Suprapubic skin (tissue), 4 donors: Measurements from ENCODE around the gene OSBP2. TPM values are rescaled to one million over a fixed set of nuclear protein-coding genes. Genes with fewer than 3 reads are reported as not detected.

Experiments
- DNase-seq, 2 donors: peaks; one replicate each; pipeline ENCODE4 v3.0.0-alpha.2; 2019; ENCODE audit warnings: low spot score in 2 of 2
- H3K27ac ChIP-seq: fragments of 200-600 bp; sonication (generic); one replicate; pipeline ENCODE4 v1.5.1; 2019
- H3K27me3 ChIP-seq: fragments of 200-600 bp; sonication (generic); one replicate; pipeline ENCODE4 v1.5.1; 2019
- H3K36me3 ChIP-seq: fragments of 200-600 bp; sonication (generic); one replicate; pipeline ENCODE4 v1.5.1; 2019
- H3K4me1 ChIP-seq: fragments of 200-600 bp; sonication (generic); one replicate; pipeline ENCODE4 v1.5.1; 2019
- H3K4me3 ChIP-seq: fragments of 200-600 bp; sonication (generic); one replicate; pipeline ENCODE4 v1.5.1; 2019; ENCODE audit warnings: mild to moderate bottlenecking
- H3K9me3 ChIP-seq: fragments of 200-600 bp; sonication (generic); one replicate; pipeline ENCODE4 v1.5.1; 2019
- CTCF ChIP-seq, 2 donors: fragments of 200-600 bp in 1 of 2; fragments of 450-650 bp in 1 of 2; sonication (generic) in 1 of 2; IDR thresholded peaks; one replicate each; pipeline ENCODE4 v1.5.1; 2016 to 2019; ENCODE audit warnings: antibody characterized with exemption in 2 of 2, mild to moderate bottlenecking in 1 of 2, moderate library complexity in 1 of 2
- EP300 ChIP-seq: sonication (generic); formaldehyde crosslinking; IDR thresholded peaks from one replicate; pipeline ENCODE4 v1.6.1; 2017; ENCODE audit warnings: antibody characterized with exemption
- POLR2A ChIP-seq, 2 donors: fragments of 450-650 bp; IDR thresholded peaks; one replicate each; pipeline ENCODE4 v1.6.1; 2017; ENCODE audit warnings: antibody characterized with exemption in 2 of 2, mild to moderate bottlenecking in 2 of 2, moderate library complexity in 2 of 2
- POLR2AphosphoS5 ChIP-seq, 3 donors: sonication (generic); formaldehyde crosslinking; IDR thresholded peaks; one replicate each; pipeline ENCODE4 v1.6.1; 2017; ENCODE audit warnings: antibody characterized with exemption in 3 of 3
- WGBS: methylation state at CpG from one replicate; pipeline ENCODE4 v1.1.5; 2018; 5-methylcytosine and 5-hydroxymethylcytosine counted together
- total RNA-seq, 4 donors: library from RNA; depleted of rRNA; stranded (reverse); fragments of >200 nt; gene quantifications; one replicate each; pipeline ENCODE4 v1.1.0, GENCODE V29; 2016

Gene OSBP2
- total RNA-seq, 4 donors from 2014 or later: 3.9 to 11.3 (median 6.4) TPM

GRCh38 chr22:30947816-30948454 lies 253.3 kb downstream of the OSBP2 start:
- TF ChIP-seq EP300 (no peak), CTCF (IDR thresholded peaks at IDR 0.05) (peak; percentile 33 to 47)
- no peak for DNase-seq
- H3K4me1 ChIP-seq: peaks cover 39% of the 10 kb centered on the region
- H3K4me3 ChIP-seq: no peak overlapping the region
- H3K9me3 ChIP-seq: no peaks in the 10 kb centered on the region
- H3K36me3 ChIP-seq: peaks cover 51% of the 10 kb centered on the region
- no peaks in the 10 kb centered on the region for H3K27me3 ChIP-seq
- 12% methylated on average over 2 of the region's 2 CpGs for WGBS
- peak overlapping the region; percentile 64 for H3K27ac ChIP-seq

DNA sequence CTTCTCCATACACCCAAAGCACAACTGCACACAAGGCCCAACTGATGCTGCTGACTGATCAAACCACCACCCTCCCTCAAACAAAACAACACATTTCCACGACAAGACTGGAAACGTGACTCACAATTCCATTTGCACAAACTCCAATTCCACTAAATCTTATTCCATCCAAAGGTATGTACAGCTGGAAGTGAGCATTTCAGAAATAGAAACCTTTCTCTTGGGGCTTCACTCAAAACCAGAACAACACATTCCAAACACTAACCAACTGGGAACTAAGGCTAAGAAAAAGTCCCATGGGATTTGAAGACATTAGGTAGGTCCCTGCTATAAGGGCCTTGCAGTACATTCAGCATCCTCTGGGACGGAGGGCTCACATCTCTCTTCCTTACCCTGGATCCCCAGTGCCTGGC lies 254.3 kb downstream of the OSBP2 start:
- peaks cover 39% of the 10 kb centered on the region for H3K4me1 ChIP-seq
- H3K9me3 ChIP-seq: no peaks in the 10 kb centered on the region
- no peak overlapping the region for H3K4me3 ChIP-seq
- TF ChIP-seq EP300: no peak
- no peak for TF ChIP-seq POLR2A (IDR thresholded peaks at IDR 0.05)
- TF ChIP-seq CTCF (IDR thresholded peaks at IDR 0.05): no peak
- DNase-seq: no peak
- H3K27me3 ChIP-seq: no peaks in the 10 kb centered on the region
- H3K36me3 ChIP-seq: peaks cover 42% of the 10 kb centered on the region
- 52% methylated on average over 3 of the region's 3 CpGs for WGBS
- H3K27ac ChIP-seq: no peak overlapping the region

DNA sequence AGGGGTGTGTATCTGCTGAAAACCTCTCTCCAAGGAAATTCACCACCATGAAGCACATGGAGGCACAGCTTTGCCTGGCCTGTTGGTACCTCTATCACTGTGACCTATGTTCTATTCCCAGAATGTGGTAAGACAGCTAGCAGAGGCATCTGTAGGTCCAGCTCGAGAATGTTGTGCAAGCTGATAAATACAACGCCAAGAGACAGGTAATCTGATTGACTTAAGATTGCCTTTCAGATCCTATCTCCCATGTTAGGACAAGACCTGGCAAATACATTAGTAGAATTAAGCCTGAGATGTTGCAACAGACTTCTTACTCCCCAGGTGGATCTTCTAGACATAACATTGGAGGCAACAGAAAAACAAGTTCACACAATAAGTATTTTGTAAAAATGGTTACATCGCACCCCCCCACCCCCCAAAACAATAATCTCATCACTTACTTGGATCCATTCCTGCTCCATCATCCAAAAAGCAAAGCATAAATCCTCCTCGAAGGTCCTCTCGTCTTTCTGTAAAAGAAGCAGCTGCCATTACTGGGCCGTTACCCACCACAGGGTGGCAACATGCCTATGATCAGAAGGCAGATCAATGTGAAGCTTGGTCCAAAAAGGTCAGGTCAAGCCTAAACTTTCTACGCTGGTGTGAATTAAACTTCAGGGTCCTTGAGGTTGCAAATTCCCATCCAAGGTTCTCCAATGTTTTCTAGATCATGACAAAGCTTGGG lies 255.4 kb downstream of the OSBP2 start:
- H3K27ac ChIP-seq: no peak overlapping the region

DNA sequence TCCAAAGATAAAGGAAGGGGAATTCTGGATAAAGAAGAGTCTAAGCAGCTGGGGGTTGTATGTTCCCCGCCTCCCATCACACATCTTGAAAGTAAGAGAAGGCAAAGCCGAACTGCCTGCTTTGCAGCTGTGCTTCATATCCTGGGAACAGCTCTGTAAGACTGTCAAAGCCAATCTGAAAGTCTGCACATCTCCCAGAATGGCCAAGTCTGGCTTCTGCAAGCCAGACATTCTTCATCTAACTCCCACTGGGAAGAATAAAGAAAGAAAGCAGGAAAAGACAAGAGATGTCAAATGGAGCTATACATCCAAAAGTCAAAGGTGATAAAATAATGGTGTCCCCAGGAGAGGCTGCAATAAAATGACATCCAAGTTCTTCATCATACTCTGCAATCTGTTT lies 258.5 kb downstream of the OSBP2 start:
- WGBS: 93% methylated on average over 2 of the region's 2 CpGs

More for the DNA sequence above, 255.4 kb downstream of the OSBP2 start:
- no peak for TF ChIP-seq EP300
- TF ChIP-seq POLR2A (IDR thresholded peaks at IDR 0.05): no peak
- TF ChIP-seq CTCF (IDR thresholded peaks at IDR 0.05): no peak
- TF ChIP-seq POLR2AphosphoS5 (IDR thresholded peaks at IDR 0.05): no peak
- 62% methylated on average over 7 of the region's 7 CpGs for WGBS
- peaks cover 39% of the 10 kb centered on the region for H3K4me1 ChIP-seq
- no peak overlapping the region for H3K4me3 ChIP-seq
- H3K9me3 ChIP-seq: no peaks in the 10 kb centered on the region
- DNase-seq: no peak
- peaks cover 37% of the 10 kb centered on the region for H3K36me3 ChIP-seq
- H3K27me3 ChIP-seq: no peaks in the 10 kb centered on the region

More for the DNA sequence above, 258.5 kb downstream of the OSBP2 start:
- H3K36me3 ChIP-seq: peaks cover 32% of the 10 kb centered on the region
- no peak overlapping the region for H3K4me3 ChIP-seq
- peaks cover 17% of the 10 kb centered on the region for H3K4me1 ChIP-seq
- no peak for DNase-seq
- no peak overlapping the region for H3K27ac ChIP-seq
- TF ChIP-seq POLR2AphosphoS5 (IDR thresholded peaks at IDR 0.05) (no peak), POLR2A (IDR thresholded peaks at IDR 0.05) (no peak), EP300 (no peak), CTCF (IDR thresholded peaks at IDR 0.05) (no peak)
- H3K9me3 ChIP-seq: no peaks in the 10 kb centered on the region
- H3K27me3 ChIP-seq: no peaks in the 10 kb centered on the region
